HCT116 (cell line): ENCODE data around the gene STARD8. TPM values are rescaled to one million over a fixed set of nuclear protein-coding genes. Genes with fewer than 3 reads are reported as not detected.

Experiments used
- ATAC-seq: fragments of 200-7000 bp; cut with Tn5 transposase; 2 replicates; pipeline ENCODE4 v1.9.1; 2020; ENCODE audit warnings: mild to moderate bottlenecking, moderate library complexity
- BruUV-seq: library from RNA; stranded (reverse); fragments of 400-500 nt; replicated peaks from 2 replicates; lab custom pipeline; 2021; lab: Mats Ljungman, UMichigan
- CTCF ChIA-PET: fragments of 300-600 bp; sonication (Branson Sonifier 250); formaldehyde crosslinking; loops from one replicate; lab custom pipeline; 2021; ENCODE audit warnings: antibody characterized with exemption; lab: Charles Lee
- POLR2A ChIA-PET: fragments of 300-600, 350-600 bp; sonication (Branson Sonifier 250); formaldehyde crosslinking; loops from one replicate; lab custom pipeline; 2021; ENCODE audit warnings: antibody characterized with exemption; lab: Charles Lee
- RAD21 ChIA-PET, 2 experiments: fragments of 300-600 bp; sonication (Branson Sonifier 250); formaldehyde crosslinking; loops; one replicate each; lab custom pipeline; 2023; ENCODE audit warnings: low total read pairs in 2 of 2; ENCODE audit not compliant: uncharacterized antibody in 2 of 2, unreplicated experiment in 2 of 2, low non-redundant PET in 1 of 2; lab: Charles Lee
- DNase-seq: peaks from one replicate; pipeline ENCODE4 v3.0.0-alpha.2; 2010; ENCODE audit warnings: low read depth, low spot score
- H2AFZ ChIP-seq: fragments of 200-600 bp; shearing (Covaris generic), sonication (generic); 2 replicates; pipeline ENCODE4 v1.6.1; 2017; ENCODE audit warnings: low read depth, mixed run types, mixed read lengths, antibody characterized with exemption, low read length; ENCODE audit not compliant: poor library complexity, severe bottlenecking
- H3K27ac ChIP-seq: 2 replicates; pipeline ENCODE4 v1.5.1; 2012; ENCODE audit warnings: low read depth, low read length
- H3K27me3 ChIP-seq: fragments of 200-600 bp; sonication (generic); 2 replicates; pipeline ENCODE4 v1.6.1; 2016; ENCODE audit warnings: mixed run types, low read length, mixed read lengths; ENCODE audit not compliant: insufficient read depth
- H3K36me3 ChIP-seq, 2 experiments: fragments of 200-500 bp in 1 of 2; fragments of 200-600 bp in 1 of 2; sonication (Bioruptor generic) in 1 of 2; sonication (generic) in 1 of 2; 2 replicates each; pipeline versions ENCODE4 v1.5.1 to v1.6.1; 2014 to 2016; ENCODE audit warnings: low read length in 2 of 2, inconsistent platforms in 1 of 2, mixed read lengths in 1 of 2, mixed run types in 1 of 2; ENCODE audit not compliant: insufficient read depth in 2 of 2, control insufficient read depth in 1 of 2
- H3K4me1 ChIP-seq, 2 experiments: fragments of 200-600 bp in 1 of 2; sonication (generic) in 1 of 2; 2 replicates each; pipeline versions ENCODE4 v1.5.1 to v1.6.1; 2012 to 2017; ENCODE audit warnings: low read length in 2 of 2, inconsistent platforms in 1 of 2, mild to moderate bottlenecking in 1 of 2, mixed read lengths in 1 of 2, mixed run types in 1 of 2, moderate library complexity in 1 of 2; ENCODE audit not compliant: insufficient read depth in 2 of 2, control insufficient read depth in 1 of 2
- H3K4me2 ChIP-seq: fragments of 200-600 bp; sonication (generic); 2 replicates; pipeline ENCODE4 v1.6.1; 2017; ENCODE audit warnings: mixed run types, low read length, mixed read lengths
- H3K4me3 ChIP-seq, 2 experiments: fragments of 200-600 bp in 1 of 2; sonication (generic) in 1 of 2; replicated peaks in 1 of 2; 2 replicates each; pipeline ENCODE4 v1.5.1; 2011 to 2016; ENCODE audit warnings: low read length in 2 of 2, control low read depth in 1 of 2, low read depth in 1 of 2, mild to moderate bottlenecking in 1 of 2, mixed read lengths in 1 of 2, mixed run types in 1 of 2
- H3K79me2 ChIP-seq: fragments of 200-600 bp; sonication (generic); 2 replicates; pipeline ENCODE4 v1.6.1; 2017; ENCODE audit warnings: mild to moderate bottlenecking, mixed run types, low read length, moderate library complexity, mixed read lengths; ENCODE audit not compliant: insufficient read depth
- H3K9ac ChIP-seq: fragments of 200-600 bp; sonication (generic); 2 replicates; pipeline ENCODE4 v1.6.1; 2016; ENCODE audit warnings: low read length, mixed read lengths
- H3K9me2 ChIP-seq: fragments of 200-600 bp; sonication (generic), shearing (Covaris generic); 2 replicates; pipeline ENCODE4 v1.6.1; 2017; ENCODE audit warnings: mixed run types, mild to moderate bottlenecking, moderate library complexity; ENCODE audit not compliant: insufficient read depth
- H3K9me3 ChIP-seq, 2 experiments: fragments of 200-500 bp in 1 of 2; fragments of 200-600 bp in 1 of 2; sonication (Bioruptor generic) in 1 of 2; sonication (generic) in 1 of 2; 2 replicates each; pipeline ENCODE4 v1.6.1; 2014 to 2017; ENCODE audit warnings: low read length in 2 of 2, mixed read lengths in 2 of 2, inconsistent platforms in 1 of 2, low read depth in 1 of 2, mild to moderate bottlenecking in 1 of 2, mixed run types in 1 of 2, moderate library complexity in 1 of 2; ENCODE audit not compliant: control insufficient read depth in 1 of 2, insufficient read depth in 1 of 2
- H4K20me1 ChIP-seq: fragments of 200-600 bp; sonication (generic), shearing (Covaris generic); 2 replicates; pipeline ENCODE4 v1.6.1; 2017; ENCODE audit warnings: mixed run types, mild to moderate bottlenecking, moderate library complexity; ENCODE audit not compliant: insufficient read depth
- ATF3 ChIP-seq: IDR thresholded peaks from 2 replicates; pipeline ENCODE4 v1.6.1; 2012
- CEBPB ChIP-seq: IDR thresholded peaks from 2 replicates; pipeline ENCODE4 v1.6.1; 2012; ENCODE audit warnings: low read depth
- CTCF ChIP-seq, 3 experiments: fragments of 200-600 bp in 1 of 3; sonication (generic) in 1 of 3; IDR thresholded peaks in 2 of 3; conservative IDR thresholded peaks in 1 of 3; 2 replicates each; pipeline ENCODE4 v1.5.1; 2012 to 2017; ENCODE audit warnings: low read depth in 2 of 3, low read length in 2 of 3, antibody characterized with exemption in 1 of 3, borderline replicate concordance in 1 of 3, control low read depth in 1 of 3, mild to moderate bottlenecking in 1 of 3, mixed read lengths in 1 of 3, mixed run types in 1 of 3, moderate library complexity in 1 of 3; ENCODE audit not compliant: insufficient read depth in 1 of 3
- ELF1 ChIP-seq: IDR thresholded peaks from 2 replicates; pipeline ENCODE4 v1.6.1; 2012; ENCODE audit warnings: low read depth, borderline replicate concordance
- FOSL1 ChIP-seq: IDR thresholded peaks from 2 replicates; pipeline ENCODE4 v1.6.1; 2012; ENCODE audit warnings: low read depth
- JUND ChIP-seq: IDR thresholded peaks from 2 replicates; pipeline ENCODE4 v1.6.1; 2012
- MAX ChIP-seq: IDR thresholded peaks from 2 replicates; pipeline ENCODE4 v1.6.1; 2012
- POLR2AphosphoS5 ChIP-seq: IDR thresholded peaks from 2 replicates; pipeline ENCODE4 v1.6.1; 2011; ENCODE audit warnings: mild to moderate bottlenecking, low read depth, low read length, moderate library complexity
- RAD21 ChIP-seq: IDR thresholded peaks from 2 replicates; pipeline ENCODE4 v1.6.1; 2012; ENCODE audit warnings: low read depth, mild to moderate bottlenecking
- REST ChIP-seq: IDR thresholded peaks from 2 replicates; pipeline ENCODE4 v1.6.1; 2012; ENCODE audit warnings: low read depth
- SIN3A ChIP-seq: IDR thresholded peaks from 2 replicates; pipeline ENCODE4 v1.6.1; 2012; ENCODE audit warnings: low read depth
- ZNF274 ChIP-seq: fragments of 200-500 bp; sonication (Bioruptor generic); IDR thresholded peaks from 2 replicates; pipeline ENCODE4 v1.6.1; 2014; ENCODE audit warnings: mild to moderate bottlenecking, low read depth, low read length, inconsistent platforms
- intact Hi-C: fragments of 100-400 bp; cut with micrococcal nuclease; formaldehyde crosslinking; loops from 2 replicates; pipeline ENCODE4 v1.10.0; 2022
- total RNA-seq: library from RNA; stranded (reverse); gene quantifications from one replicate; pipeline ENCODE4 v1.2.1, GENCODE V29; 2021; ENCODE audit not compliant: unreplicated experiment

The STARD8 gene
- total RNA-seq, 1 experiment from 2014 or later = 5.4 TPM

- DNase-seq = no peak
- no peak overlapping the region for H3K9ac ChIP-seq
- no TSS peak for BruUV-seq
- intact Hi-C loops = no loop called here
- H3K79me2 ChIP-seq = no peaks in the 10 kb centered on the region
- no peaks in the 10 kb centered on the region for H3K9me2 ChIP-seq
- no peaks in the 10 kb centered on the region for H3K36me3 ChIP-seq
- H3K4me3 ChIP-seq = no peak overlapping the region
- no peak for ATAC-seq
- no peaks in the 10 kb centered on the region for H3K4me1 ChIP-seq
- ChIA-PET CTCF (no interaction called here), POLR2A (no interaction called here), RAD21 (no interaction called here)
- H3K9me3 ChIP-seq = no peaks in the 10 kb centered on the region
- no peak overlapping the region for H2AFZ ChIP-seq
- H4K20me1 ChIP-seq = no peaks in the 10 kb centered on the region
- no peak for TF ChIP-seq REST
- no peak for TF ChIP-seq ELF1
- no peak for TF ChIP-seq POLR2AphosphoS5
- TF ChIP-seq ATF3 = no peak
- TF ChIP-seq JUND = no peak
- TF ChIP-seq RAD21 = no peak
- TF ChIP-seq CEBPB = no peak
- no peak for TF ChIP-seq ZNF274
- no peak for TF ChIP-seq CTCF (IDR thresholded peaks at IDR 0.05 in 2 of 3, conservative IDR thresholded peaks at IDR 0.05 in 1 of 3; ENCODE audit: borderline replicate concordance in 1 of 3, insufficient read depth in 1 of 3, low read depth in 2 of 3, low read length in 2 of 3)
- no peak for TF ChIP-seq FOSL1
- no peak for TF ChIP-seq SIN3A
- no peak for TF ChIP-seq MAX
- no peak overlapping the region for H3K4me2 ChIP-seq
- no peaks in the 10 kb centered on the region for H3K27me3 ChIP-seq
- H3K27ac ChIP-seq = no peak overlapping the region
Measured at GRCh38 chrX:68755616-68756125, 108.2 kb downstream of the STARD8 start.
